Bronchial epithelial cell (primary cell): ENCODE results near the gene ARHGAP15. TPM values are rescaled to one million over a fixed set of nuclear protein-coding genes. Genes with fewer than 3 reads are reported as not detected.

ENCODE experiments used
- DNase-seq: peaks from one replicate; pipeline ENCODE4 v3.0.0-alpha.2; 2010; ENCODE audit warnings: low read depth
- FAIRE-seq: peaks from 2 replicates; lab custom pipeline; 2011; peaks lifted over from hg19 to GRCh38; lab: Jason Lieb, UNC
- H3K27me3 ChIP-seq: 2 replicates; pipeline ENCODE4 v1.5.1; 2011; ENCODE audit warnings: low read length; ENCODE audit not compliant: control insufficient read depth, insufficient read depth
- H3K36me3 ChIP-seq: 2 replicates; pipeline ENCODE4 v1.5.1; 2011; ENCODE audit warnings: low read length; ENCODE audit not compliant: control insufficient read depth, insufficient read depth
- H3K4me3 ChIP-seq: 2 replicates; pipeline ENCODE4 v1.5.1; 2011; ENCODE audit warnings: mild to moderate bottlenecking, low read depth, low read length, control low read depth
- CTCF ChIP-seq: IDR thresholded peaks from 2 replicates; pipeline ENCODE4 v1.5.1; 2011; ENCODE audit warnings: mild to moderate bottlenecking, moderate library complexity, low read length, control low read depth, inconsistent platforms; ENCODE audit not compliant: insufficient read depth, severe bottlenecking
- total RNA-seq: library from RNA; depleted of rRNA; stranded (reverse); fragments of >200 nt; gene quantifications from 2 replicates; pipeline ENCODE4 v1.2.1, GENCODE V29; 2014

The ARHGAP15 gene
- total RNA-seq, 1 donor from 2014 or later: not detected

- FAIRE-seq (no peak), DNase-seq (no peak)
- Histone ChIP-seq H3K36me3 (no peaks in the 10 kb centered on the region), H3K4me3 (no peak overlapping the region), H3K27me3 (no peaks in the 10 kb centered on the region)
- no peak for TF ChIP-seq CTCF
Measured at GRCh38 chr2:143297182-143297581, 168.0 kb downstream of the ARHGAP15 start.

- Histone ChIP-seq H3K36me3 (no peaks in the 10 kb centered on the region), H3K27me3 (no peaks in the 10 kb centered on the region), H3K4me3 (no peak overlapping the region)
- FAIRE-seq (no peak), DNase-seq (no peak)
- TF ChIP-seq CTCF: no peak
Measured at GRCh38 chr2:143300536-143300935, 171.3 kb downstream of the ARHGAP15 start.

GRCh38 chr2:143311426-143311825 is 182.2 kb downstream of the ARHGAP15 start:
- no peak for TF ChIP-seq CTCF
- Histone ChIP-seq H3K36me3 (no peaks in the 10 kb centered on the region), H3K27me3 (no peaks in the 10 kb centered on the region), H3K4me3 (no peak overlapping the region)
- DNase-seq: no peak
- FAIRE-seq: no peak

GRCh38 chr2:143312441-143312840 is 183.2 kb downstream of the ARHGAP15 start:
- FAIRE-seq: no peak
- Histone ChIP-seq H3K27me3 (no peaks in the 10 kb centered on the region), H3K36me3 (no peaks in the 10 kb centered on the region), H3K4me3 (no peak overlapping the region)
- no peak for TF ChIP-seq CTCF
- no peak for DNase-seq

- no peaks in the 10 kb centered on the region for H3K27me3 ChIP-seq
- TF ChIP-seq CTCF: no peak
- no peak overlapping the region for H3K4me3 ChIP-seq
- DNase-seq (no peak), FAIRE-seq (no peak)
- H3K36me3 ChIP-seq: no peaks in the 10 kb centered on the region
Measured at GRCh38 chr2:143313861-143314260, 184.6 kb downstream of the ARHGAP15 start.

GRCh38 chr2:143321994-143322393 is 192.8 kb downstream of the ARHGAP15 start:
- Histone ChIP-seq H3K36me3 (no peaks in the 10 kb centered on the region), H3K27me3 (no peaks in the 10 kb centered on the region), H3K4me3 (no peak overlapping the region)
- no peak for TF ChIP-seq CTCF
- FAIRE-seq: no peak
- DNase-seq: no peak
